ENCODE results near the gene KHNYN.

The KHNYN gene

GRCh38 chr14:24403294-24403998 is 26.3 kb upstream of the KHNYN start:
- TF ChIP-seq TEAD4 (IDR thresholded peaks at IDR 0.05) = no peak
- TF ChIP-seq, protein P1, sequence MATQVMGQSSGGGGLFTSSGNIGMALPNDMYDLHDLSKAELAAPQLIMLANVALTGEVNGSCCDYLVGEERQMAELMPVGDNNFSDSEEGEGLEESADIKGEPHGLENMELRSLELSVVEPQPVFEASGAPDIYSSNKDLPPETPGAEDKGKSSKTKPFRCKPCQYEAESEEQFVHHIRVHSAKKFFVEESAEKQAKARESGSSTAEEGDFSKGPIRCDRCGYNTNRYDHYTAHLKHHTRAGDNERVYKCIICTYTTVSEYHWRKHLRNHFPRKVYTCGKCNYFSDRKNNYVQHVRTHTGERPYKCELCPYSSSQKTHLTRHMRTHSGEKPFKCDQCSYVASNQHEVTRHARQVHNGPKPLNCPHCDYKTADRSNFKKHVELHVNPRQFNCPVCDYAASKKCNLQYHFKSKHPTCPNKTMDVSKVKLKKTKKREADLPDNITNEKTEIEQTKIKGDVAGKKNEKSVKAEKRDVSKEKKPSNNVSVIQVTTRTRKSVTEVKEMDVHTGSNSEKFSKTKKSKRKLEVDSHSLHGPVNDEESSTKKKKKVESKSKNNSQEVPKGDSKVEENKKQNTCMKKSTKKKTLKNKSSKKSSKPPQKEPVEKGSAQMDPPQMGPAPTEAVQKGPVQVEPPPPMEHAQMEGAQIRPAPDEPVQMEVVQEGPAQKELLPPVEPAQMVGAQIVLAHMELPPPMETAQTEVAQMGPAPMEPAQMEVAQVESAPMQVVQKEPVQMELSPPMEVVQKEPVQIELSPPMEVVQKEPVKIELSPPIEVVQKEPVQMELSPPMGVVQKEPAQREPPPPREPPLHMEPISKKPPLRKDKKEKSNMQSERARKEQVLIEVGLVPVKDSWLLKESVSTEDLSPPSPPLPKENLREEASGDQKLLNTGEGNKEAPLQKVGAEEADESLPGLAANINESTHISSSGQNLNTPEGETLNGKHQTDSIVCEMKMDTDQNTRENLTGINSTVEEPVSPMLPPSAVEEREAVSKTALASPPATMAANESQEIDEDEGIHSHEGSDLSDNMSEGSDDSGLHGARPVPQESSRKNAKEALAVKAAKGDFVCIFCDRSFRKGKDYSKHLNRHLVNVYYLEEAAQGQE (IDR thresholded peaks at IDR 0.05; ENCODE audit: low read depth) = no peak
- TF ChIP-seq NFIC (IDR thresholded peaks at IDR 0.05) = no peak
- TF ChIP-seq, protein P2, sequence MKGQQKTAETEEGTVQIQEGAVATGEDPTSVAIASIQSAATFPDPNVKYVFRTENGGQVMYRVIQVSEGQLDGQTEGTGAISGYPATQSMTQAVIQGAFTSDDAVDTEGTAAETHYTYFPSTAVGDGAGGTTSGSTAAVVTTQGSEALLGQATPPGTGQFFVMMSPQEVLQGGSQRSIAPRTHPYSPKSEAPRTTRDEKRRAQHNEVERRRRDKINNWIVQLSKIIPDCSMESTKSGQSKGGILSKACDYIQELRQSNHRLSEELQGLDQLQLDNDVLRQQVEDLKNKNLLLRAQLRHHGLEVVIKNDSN (IDR thresholded peaks at IDR 0.05) = no peak
- no peak for TF ChIP-seq YY1 (IDR thresholded peaks at IDR 0.05; ENCODE audit: low read depth)
- TF ChIP-seq EGR1 (IDR thresholded peaks at IDR 0.05) = no peak
- no peak for TF ChIP-seq CREB1 (IDR thresholded peaks at IDR 0.05; ENCODE audit: low read depth)
- no peak for TF ChIP-seq FOXM1 (IDR thresholded peaks at IDR 0.05; ENCODE audit: borderline replicate concordance, low read depth)
- TF ChIP-seq MAX (IDR thresholded peaks at IDR 0.05) = no peak
- no peak for TF ChIP-seq EP300 (IDR thresholded peaks at IDR 0.05; ENCODE audit: borderline replicate concordance)
- no peak for TF ChIP-seq TCF12 (IDR thresholded peaks at IDR 0.05; ENCODE audit: low read depth)
- TF ChIP-seq TAF1 (IDR thresholded peaks at IDR 0.05; ENCODE audit: low read depth) = no peak
- no peak for TF ChIP-seq RAD21 (IDR thresholded peaks at IDR 0.05; ENCODE audit: low read depth)
- no peak for TF ChIP-seq CEBPB (IDR thresholded peaks at IDR 0.05)
- no peak for TF ChIP-seq ZBTB7A (IDR thresholded peaks at IDR 0.05; ENCODE audit: low read depth)

DNA sequence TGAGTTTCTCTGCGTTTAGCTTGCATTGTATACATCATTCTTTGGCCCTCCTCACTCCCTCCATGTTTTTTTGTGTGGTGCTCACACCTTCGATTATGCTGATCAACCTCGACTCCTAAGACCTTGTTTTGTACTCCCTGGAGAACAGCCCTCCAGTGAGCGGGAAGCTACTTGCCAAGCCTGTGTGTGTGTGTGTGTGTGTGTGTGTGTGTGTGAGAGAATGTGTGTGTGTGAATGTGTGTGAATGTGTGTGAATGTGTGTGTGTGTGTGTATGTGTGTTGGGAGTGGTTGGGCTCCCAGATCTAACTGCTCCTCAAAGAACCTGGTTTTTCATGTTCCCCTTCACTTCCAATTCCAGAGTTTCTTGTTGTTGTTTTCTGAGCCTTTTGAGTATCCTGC is 24.9 kb upstream of the KHNYN start:
- TF ChIP-seq FOXM1 (IDR thresholded peaks at IDR 0.05; ENCODE audit: borderline replicate concordance, low read depth) = no peak
- no peak for TF ChIP-seq TCF12 (IDR thresholded peaks at IDR 0.05; ENCODE audit: low read depth)
- no peak for TF ChIP-seq EP300 (IDR thresholded peaks at IDR 0.05; ENCODE audit: borderline replicate concordance)
- no peak for TF ChIP-seq EGR1 (IDR thresholded peaks at IDR 0.05)

GRCh38 chr14:24406416-24406815 is 23.3 kb upstream of the KHNYN start:
- TF ChIP-seq EGR1 (IDR thresholded peaks at IDR 0.05) (no peak), CEBPB (IDR thresholded peaks at IDR 0.05) (no peak), CREB1 (IDR thresholded peaks at IDR 0.05; ENCODE audit: low read depth) (no peak), TEAD4 (IDR thresholded peaks at IDR 0.05) (no peak)
- TF ChIP-seq, protein P2 (IDR thresholded peaks at IDR 0.05) = no peak

DNA sequence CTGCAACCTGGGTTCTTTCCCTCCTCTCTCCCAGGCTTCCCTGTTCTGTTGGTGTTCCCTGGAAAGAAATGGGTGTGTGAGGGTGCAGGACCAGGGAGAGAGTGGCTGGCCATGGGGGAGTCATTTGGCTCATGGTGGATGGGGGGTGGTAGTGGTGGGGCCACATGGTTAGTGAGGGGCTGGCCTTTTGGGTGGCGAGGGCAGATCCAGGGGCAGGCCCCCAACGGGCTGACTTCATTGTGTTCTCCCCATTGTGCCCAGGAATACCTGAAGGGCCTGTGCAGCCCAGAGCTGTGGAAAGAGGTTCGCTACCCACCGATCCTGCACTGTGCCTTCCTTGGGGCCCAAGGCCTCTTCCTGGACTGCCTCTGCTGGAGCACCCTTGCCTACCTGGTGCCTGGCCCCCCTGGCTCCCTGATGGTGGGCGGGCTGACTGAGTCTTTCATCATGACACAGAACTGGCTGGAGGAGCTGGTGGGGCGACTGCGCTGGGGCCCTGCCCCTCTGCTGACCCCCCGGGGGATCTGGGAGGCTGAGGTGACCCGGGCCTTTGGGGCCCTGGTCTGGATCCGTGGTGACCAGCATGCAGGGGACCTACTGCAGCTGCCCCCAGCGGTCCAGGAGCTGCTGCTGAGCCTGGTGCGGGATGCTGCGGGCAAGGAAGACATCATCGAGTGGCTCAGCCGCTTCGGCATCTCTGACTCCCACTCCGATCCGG is 22.0 kb upstream of the KHNYN start:
- TF ChIP-seq CREB1 (IDR thresholded peaks at IDR 0.05; ENCODE audit: low read depth) = no peak
- TF ChIP-seq, protein P2 (IDR thresholded peaks at IDR 0.05) = no peak
- TF ChIP-seq TEAD4 (IDR thresholded peaks at IDR 0.05) = no peak
- no peak for TF ChIP-seq ZBTB7A (IDR thresholded peaks at IDR 0.05; ENCODE audit: low read depth)
- TF ChIP-seq CEBPB (IDR thresholded peaks at IDR 0.05) = no peak
- no peak for TF ChIP-seq FOXM1 (IDR thresholded peaks at IDR 0.05; ENCODE audit: borderline replicate concordance, low read depth)
- no peak for TF ChIP-seq RAD21 (IDR thresholded peaks at IDR 0.05; ENCODE audit: low read depth)
- no peak for TF ChIP-seq TCF12 (IDR thresholded peaks at IDR 0.05; ENCODE audit: low read depth)
- no peak for TF ChIP-seq EGR1 (IDR thresholded peaks at IDR 0.05)
- TF ChIP-seq MAX (IDR thresholded peaks at IDR 0.05) = no peak
- TF ChIP-seq, protein P1 (IDR thresholded peaks at IDR 0.05; ENCODE audit: low read depth) = no peak
- no peak for TF ChIP-seq TAF1 (IDR thresholded peaks at IDR 0.05; ENCODE audit: low read depth)
- TF ChIP-seq NFIC (IDR thresholded peaks at IDR 0.05) = no peak
- TF ChIP-seq EP300 (IDR thresholded peaks at IDR 0.05; ENCODE audit: borderline replicate concordance) = no peak
- no peak for TF ChIP-seq YY1 (IDR thresholded peaks at IDR 0.05; ENCODE audit: low read depth)

DNA sequence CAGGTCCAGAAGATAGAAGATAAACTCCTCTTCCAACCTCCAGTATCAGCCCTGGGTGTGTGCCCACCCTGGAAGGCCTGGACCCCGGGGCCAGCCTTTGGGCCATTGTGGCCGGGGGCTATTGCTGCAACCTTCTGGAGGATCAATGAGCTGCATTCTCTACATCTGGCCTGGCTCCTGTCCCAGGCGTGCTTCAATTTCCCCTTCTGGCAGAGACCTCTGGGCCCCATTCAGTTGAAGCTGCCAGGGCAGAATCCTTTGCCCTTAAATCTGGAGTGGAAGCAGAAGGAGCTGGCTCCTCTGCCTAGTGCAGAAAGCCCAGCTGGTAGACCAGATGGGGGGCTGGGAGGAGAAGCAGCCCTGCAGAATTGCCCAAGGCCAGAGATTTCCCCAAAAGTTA is 21.0 kb upstream of the KHNYN start:
- TF ChIP-seq FOXM1 (IDR thresholded peaks at IDR 0.05; ENCODE audit: borderline replicate concordance, low read depth) (no peak), NFIC (IDR thresholded peaks at IDR 0.05) (no peak), TEAD4 (IDR thresholded peaks at IDR 0.05) (no peak), EP300 (IDR thresholded peaks at IDR 0.05; ENCODE audit: borderline replicate concordance) (no peak), CREB1 (IDR thresholded peaks at IDR 0.05; ENCODE audit: low read depth) (no peak), ZBTB7A (IDR thresholded peaks at IDR 0.05; ENCODE audit: low read depth) (no peak), CEBPB (IDR thresholded peaks at IDR 0.05) (no peak), TCF12 (IDR thresholded peaks at IDR 0.05; ENCODE audit: low read depth) (no peak), RAD21 (IDR thresholded peaks at IDR 0.05; ENCODE audit: low read depth) (no peak), YY1 (IDR thresholded peaks at IDR 0.05; ENCODE audit: low read depth) (no peak), TAF1 (IDR thresholded peaks at IDR 0.05; ENCODE audit: low read depth) (no peak), MAX (IDR thresholded peaks at IDR 0.05) (no peak)
- TF ChIP-seq, protein P1 (IDR thresholded peaks at IDR 0.05; ENCODE audit: low read depth) = no peak
- TF ChIP-seq, protein P2 (IDR thresholded peaks at IDR 0.05) = no peak

Data from Ishikawa (cell line).